ENCODE results near the gene ZCCHC24.

Gene ZCCHC24

GRCh38 chr10:79409726-79410085, 35.7 kb downstream of the ZCCHC24 start:
- DNase-seq (ENCODE audit: insufficient read length, low spot score) (no peak), FAIRE-seq (no peak)
- TF ChIP-seq, protein P1, sequence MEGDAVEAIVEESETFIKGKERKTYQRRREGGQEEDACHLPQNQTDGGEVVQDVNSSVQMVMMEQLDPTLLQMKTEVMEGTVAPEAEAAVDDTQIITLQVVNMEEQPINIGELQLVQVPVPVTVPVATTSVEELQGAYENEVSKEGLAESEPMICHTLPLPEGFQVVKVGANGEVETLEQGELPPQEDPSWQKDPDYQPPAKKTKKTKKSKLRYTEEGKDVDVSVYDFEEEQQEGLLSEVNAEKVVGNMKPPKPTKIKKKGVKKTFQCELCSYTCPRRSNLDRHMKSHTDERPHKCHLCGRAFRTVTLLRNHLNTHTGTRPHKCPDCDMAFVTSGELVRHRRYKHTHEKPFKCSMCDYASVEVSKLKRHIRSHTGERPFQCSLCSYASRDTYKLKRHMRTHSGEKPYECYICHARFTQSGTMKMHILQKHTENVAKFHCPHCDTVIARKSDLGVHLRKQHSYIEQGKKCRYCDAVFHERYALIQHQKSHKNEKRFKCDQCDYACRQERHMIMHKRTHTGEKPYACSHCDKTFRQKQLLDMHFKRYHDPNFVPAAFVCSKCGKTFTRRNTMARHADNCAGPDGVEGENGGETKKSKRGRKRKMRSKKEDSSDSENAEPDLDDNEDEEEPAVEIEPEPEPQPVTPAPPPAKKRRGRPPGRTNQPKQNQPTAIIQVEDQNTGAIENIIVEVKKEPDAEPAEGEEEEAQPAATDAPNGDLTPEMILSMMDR (IDR thresholded peaks at IDR 0.05; ENCODE audit: insufficient read depth, missing control alignments) = no peak

GRCh38 chr10:79409038-79409725, 36.2 kb downstream of the ZCCHC24 start:
- DNase-seq (ENCODE audit: insufficient read length, low spot score) (no peak), FAIRE-seq (no peak)
- TF ChIP-seq, protein P1 (IDR thresholded peaks at IDR 0.05; ENCODE audit: insufficient read depth, missing control alignments) = no peak

DNA sequence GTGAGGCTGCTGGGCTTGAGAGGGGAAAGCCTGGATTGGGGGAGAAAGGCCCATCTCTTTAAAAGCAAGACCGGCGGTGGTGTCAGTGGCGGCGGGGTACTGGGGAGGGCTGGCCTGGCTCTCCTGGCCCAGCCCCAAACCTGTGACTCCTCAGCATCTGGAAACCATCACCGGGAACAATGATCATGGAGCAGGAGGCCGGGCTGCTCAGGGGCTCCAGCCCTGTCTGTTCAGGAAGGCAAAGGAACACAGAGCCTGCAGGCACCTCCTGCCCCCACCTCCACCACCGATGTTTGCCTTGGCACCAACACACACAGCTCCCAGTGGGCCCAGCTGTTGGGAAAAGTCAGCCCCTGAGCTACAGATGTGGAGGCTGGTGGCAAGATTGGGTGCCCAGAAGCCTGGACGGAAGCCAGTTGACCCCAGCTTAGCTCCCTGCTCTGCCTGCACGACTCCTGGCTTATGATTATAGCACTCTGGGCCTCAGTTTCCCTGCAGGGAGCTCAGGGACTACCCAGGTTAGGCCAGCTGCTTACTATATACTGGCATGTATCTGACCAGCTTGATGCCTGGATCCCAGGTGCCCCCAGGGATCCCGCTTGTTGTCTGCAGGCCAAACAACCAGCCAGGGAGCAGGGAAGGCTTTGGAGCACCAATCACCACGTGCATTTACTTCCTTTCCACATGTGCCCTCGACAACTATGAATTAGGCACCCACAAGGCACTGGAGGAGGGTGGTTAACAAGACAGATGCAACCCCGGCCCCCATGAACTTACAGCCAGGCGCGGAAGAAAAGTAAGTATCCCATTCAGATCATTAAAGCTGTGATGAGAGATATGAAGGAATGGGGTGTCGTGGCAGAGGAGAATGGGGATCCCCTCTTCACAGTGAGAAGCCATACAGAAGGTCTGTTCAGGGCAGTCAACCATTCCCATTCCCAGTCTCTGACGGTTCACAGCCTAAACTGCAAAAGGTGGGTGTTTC, 37.3 kb downstream of the ZCCHC24 start:
- TF ChIP-seq, protein P1 (IDR thresholded peaks at IDR 0.05; ENCODE audit: insufficient read depth, missing control alignments) = no peak
- DNase-seq (ENCODE audit: insufficient read length, low spot score) (no peak), FAIRE-seq (no peak)

GRCh38 chr10:79407423-79407796, 38.0 kb downstream of the ZCCHC24 start:
- TF ChIP-seq, protein P1 (IDR thresholded peaks at IDR 0.05; ENCODE audit: insufficient read depth, missing control alignments) = no peak
- no peak for DNase-seq (ENCODE audit: insufficient read length, low spot score)
- FAIRE-seq = no peak

GRCh38 chr10:79406683-79407422, 38.6 kb downstream of the ZCCHC24 start:
- DNase-seq (ENCODE audit: insufficient read length, low spot score) = no peak
- FAIRE-seq = no peak

DNA sequence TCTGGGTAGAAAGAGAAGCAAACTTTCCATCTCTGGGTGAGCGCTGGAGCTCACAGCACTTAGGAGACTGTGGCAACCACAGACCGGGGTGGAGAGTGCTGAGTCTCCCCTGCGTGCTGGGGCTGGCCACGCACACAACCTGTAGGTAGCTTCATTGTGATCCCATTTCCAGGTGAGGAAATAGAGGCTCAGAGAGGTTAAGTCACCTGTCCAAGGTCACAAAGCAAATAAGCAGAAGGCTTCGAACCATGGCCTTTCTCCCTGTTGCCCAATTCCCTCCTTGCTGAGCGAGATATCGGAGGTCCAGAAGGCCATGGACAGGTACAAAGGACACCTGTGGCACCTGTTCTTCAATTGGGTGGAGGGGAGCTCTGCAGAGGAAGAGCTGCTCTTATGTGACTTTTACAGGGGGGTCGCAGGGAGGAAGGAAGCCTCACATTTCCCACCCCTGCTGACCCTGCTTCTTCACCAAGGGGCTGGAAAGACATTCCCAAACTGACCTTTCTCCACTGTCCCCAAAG, 39.4 kb downstream of the ZCCHC24 start:
- TF ChIP-seq, protein P1 (IDR thresholded peaks at IDR 0.05; ENCODE audit: insufficient read depth, missing control alignments) = no peak
- DNase-seq (ENCODE audit: insufficient read length, low spot score) = no peak
- FAIRE-seq = no peak

More at GRCh38 chr10:79406683-79407422, 38.6 kb downstream of the ZCCHC24 start:
- TF ChIP-seq, protein P1 (IDR thresholded peaks at IDR 0.05; ENCODE audit: insufficient read depth, missing control alignments) = no peak

Data from D721Med (cell line).